ENCODE data around the gene MTMR11. TPM values are rescaled to one million over a fixed set of nuclear protein-coding genes. Genes with fewer than 3 reads are reported as not detected.

Gene MTMR11
- total RNA-seq, 2 donors from 2014 or later: 4.7 to 6.6 TPM

- no peak overlapping the region for H3K27ac Mint-ChIP-seq
Measured at GRCh38 chr1:149879556-149879955, 57.1 kb downstream of the MTMR11 start.

More at GRCh38 chr1:149879556-149879955, 57.1 kb downstream of the MTMR11 start:
- Histone ChIP-seq H3K36me3 (ENCODE audit: control insufficient read depth, insufficient read depth, low read length) (no peaks in the 10 kb centered on the region), H3K4me3 (ENCODE audit: low read length) (no peak overlapping the region), H3K9me3 (ENCODE audit: control insufficient read depth, low read length) (no peaks in the 10 kb centered on the region), H3K27me3 (ENCODE audit: control insufficient read depth, insufficient read depth, low read length, poor library complexity, severe bottlenecking) (no peaks in the 10 kb centered on the region), H3K27ac (ENCODE audit: low read depth, low read length) (no peak overlapping the region), H3K4me1 (ENCODE audit: control insufficient read depth, insufficient read depth, low read length) (no peaks in the 10 kb centered on the region), H3K9ac (ENCODE audit: extremely low read depth, low read length, poor library complexity, severe bottlenecking) (no peak overlapping the region)
- Mint-ChIP-seq H3K4me1 (no peaks in the 10 kb centered on the region), H3K27me3 (ENCODE audit: insufficient read depth) (no peaks in the 10 kb centered on the region), H3K36me3 (ENCODE audit: low read depth) (no peaks in the 10 kb centered on the region), H3K9me3 (no peaks in the 10 kb centered on the region), H3K4me3 (no peak overlapping the region)
- no peak for TF ChIP-seq CTCF (conservative IDR thresholded peaks at IDR 0.05)
- no peak for DNase-seq
- 96 to 100% methylated on average over 1 of the region's 1 CpG for WGBS, 2 experiments (ENCODE audit: insufficient coverage in 1 of 2, insufficient read length in 1 of 2)

Other genes starting within 250 kb of the MTMR11 start
- not detected for gene FCGR1A, start 154.2 kb downstream of the MTMR11 start, total RNA-seq
- gene BOLA1, start 37.3 kb downstream of the MTMR11 start, total RNA-seq: 10 to 100 TPM; 10.2 to 14.7 TPM
- gene SV2A, start 19.0 kb downstream of the MTMR11 start, total RNA-seq: 10 to 100 TPM; 25.6 to 26.2 TPM
- gene SF3B4, start 9.1 kb downstream of the MTMR11 start, total RNA-seq: 10 to 100 TPM; 85.8 to 93.8 TPM
- gene OTUD7B, start 73.8 kb upstream of the MTMR11 start, total RNA-seq: 10 to 100 TPM; 26.6 to 31.1 TPM
- 10 to 100 TPM; 32.6 to 35.0 TPM for gene VPS45, start 130.9 kb upstream of the MTMR11 start, total RNA-seq
- 10 to 100 TPM; 42.9 to 46.0 TPM for gene PLEKHO1, start 213.0 kb upstream of the MTMR11 start, total RNA-seq